Occipital lobe (tissue), 2 donors: Measurements from ENCODE around the gene GPM6B. TPM values are rescaled to one million over a fixed set of nuclear protein-coding genes. Genes with fewer than 3 reads are reported as not detected.

Experiments
- DNase-seq: peaks from one replicate; lab custom pipeline; 2025; lab: John Stamatoyannopoulos, UW
- total RNA-seq: library from RNA; depleted of rRNA; stranded (reverse); fragments of >200 nt; gene quantifications from one replicate; pipeline ENCODE4 v1.2.3, GENCODE V29; 2014

GPM6B gene
- total RNA-seq, 1 donor from 2014 or later, result 418 TPM

DNA sequence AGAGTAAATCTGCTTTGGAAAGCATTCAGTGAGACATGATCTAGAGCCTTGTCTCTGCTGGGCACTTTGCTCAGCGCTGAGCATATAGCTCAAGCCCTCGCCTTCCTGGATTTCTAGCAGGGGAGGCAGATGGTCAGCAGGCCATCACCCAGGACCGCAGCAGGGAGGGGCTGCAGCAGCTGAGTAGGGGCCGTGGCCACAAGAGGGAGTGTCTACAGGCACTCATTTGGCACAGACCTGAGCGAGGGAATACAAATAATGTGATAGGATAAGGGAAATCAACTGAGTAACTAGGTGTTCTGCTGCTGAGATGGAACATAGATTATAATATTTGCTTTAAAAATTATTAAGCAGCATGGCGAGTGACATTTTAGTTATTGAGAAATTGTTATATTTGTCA lies 52.1 kb downstream of the GPM6B start:
- no peak for DNase-seq

GRCh38 chrX:13764281-13764680 lies 52.6 kb downstream of the GPM6B start:
- DNase-seq, result no peak

DNA sequence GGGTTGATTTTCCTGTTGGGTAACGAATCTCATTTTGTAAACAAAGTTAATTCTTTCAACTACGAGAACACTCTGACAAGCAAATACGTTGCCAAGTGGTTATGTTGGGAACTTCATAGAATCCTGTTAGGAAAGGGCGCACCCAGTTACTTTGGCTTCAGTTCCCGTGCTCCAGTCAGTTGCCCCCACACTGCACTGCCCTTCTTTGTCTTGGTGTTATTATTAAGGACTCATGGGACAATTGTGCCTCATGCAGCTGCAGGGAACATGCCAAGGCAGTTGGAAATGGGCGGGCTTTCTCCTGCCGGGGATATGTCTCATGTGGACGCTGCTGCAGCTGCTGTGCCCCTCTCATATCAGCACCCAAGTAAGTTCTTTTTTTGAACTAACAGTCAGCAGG lies 53.4 kb downstream of the GPM6B start:
- DNase-seq, result peak; percentile 11

DNA sequence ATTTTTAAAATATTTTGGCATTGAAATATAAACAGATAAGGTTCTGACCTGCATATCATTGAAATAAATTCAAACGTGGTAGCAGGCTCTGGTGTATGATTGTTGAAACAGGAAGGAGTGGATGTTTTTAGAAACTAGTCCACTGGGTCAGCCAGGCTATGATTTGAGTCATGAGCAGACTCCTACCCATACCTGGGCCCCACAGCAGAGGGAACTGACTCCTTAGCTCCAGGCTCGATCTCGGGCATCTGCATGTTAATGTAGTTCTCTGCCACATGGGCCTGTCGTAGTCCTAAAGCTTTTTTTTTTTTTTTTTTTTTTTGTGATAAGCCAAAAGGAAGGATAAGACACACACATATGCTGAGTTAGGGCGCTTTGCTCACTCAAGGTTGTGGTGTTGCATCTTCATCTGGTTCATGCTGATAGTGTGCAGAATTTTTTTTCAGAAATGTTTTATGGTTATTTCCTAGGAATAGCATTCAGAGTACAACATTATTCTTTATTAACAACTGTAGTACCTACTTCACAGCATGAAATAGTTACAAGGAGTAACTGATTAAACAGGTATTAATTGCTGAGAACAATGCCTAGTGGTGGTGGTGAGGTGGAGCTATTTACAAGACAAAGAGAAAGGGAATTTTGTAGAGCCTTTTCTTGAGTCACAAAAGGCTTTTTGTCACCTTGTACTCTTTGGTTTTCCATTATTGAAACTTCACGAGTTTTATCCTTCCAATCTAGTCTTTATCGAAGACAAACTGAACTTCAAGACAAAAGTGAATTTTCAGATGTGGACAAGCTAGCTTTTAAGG lies 55.1 kb downstream of the GPM6B start:
- no peak for DNase-seq

DNA sequence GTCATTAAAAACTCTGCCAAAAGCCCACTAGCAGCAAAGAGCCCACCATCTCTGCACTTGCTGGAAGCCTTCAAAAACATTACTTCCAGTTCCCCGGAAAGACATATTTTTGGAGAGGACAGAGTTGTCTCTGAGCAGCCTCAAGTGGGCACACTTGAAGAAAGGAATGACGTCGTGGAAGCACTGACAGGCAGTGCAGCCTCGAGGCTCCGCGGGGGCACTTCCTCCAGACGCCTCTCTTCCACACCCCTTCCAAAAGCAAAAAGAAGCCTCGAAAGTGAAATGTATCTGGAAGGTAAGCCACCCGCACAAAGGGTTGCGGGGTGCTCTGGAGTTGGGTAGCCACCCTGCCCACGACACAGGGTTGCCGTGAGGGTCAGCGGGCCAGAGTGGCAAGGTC lies 56.5 kb downstream of the GPM6B start:
- no peak for DNase-seq

DNA sequence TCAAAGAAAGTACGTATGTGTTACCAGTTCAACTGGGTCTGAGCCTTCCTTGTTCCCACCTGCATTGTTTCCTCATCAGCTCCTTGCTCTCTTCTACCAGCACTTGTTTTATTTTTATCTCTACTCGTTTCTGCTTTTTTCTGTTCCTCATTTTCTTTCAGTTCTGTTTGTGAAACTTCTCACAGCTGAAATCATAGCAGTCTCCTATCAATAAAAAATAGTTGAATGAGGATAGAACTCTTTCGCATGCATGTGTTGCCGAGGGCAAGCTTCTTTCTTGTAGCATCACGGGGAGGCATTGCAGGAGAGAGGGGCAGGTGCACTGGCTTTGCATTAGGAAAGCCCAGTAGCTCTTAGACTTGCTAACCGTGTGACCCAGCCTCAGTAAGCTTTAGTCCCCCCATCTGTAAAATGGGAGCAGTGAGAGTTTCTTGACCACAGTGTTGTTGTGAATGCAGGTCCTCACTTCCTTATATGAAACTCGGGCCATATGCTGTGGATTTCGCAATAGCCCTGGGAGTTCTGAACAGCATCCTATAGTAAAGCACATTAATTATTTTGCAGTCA lies 57.7 kb downstream of the GPM6B start:
- no peak for DNase-seq

DNA sequence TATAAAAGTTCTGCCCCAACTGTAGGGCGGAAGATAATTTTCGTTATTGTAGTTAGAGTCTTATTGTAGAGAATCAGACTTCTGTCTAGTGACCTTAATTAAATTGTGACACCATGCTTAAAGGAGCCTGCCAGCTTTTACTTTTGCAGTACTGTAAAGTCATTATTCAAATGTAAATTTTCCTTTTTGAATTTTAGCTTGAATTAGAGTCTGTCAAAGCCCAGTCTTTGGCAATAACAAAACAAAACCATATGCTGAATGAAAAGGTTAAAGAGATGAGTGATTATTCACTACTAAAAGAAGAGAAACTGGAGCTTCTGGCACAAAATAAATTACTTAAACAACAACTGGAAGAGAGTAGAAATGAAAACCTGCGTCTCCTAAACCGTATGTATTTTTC lies 60.5 kb downstream of the GPM6B start:
- DNase-seq, result no peak

DNA sequence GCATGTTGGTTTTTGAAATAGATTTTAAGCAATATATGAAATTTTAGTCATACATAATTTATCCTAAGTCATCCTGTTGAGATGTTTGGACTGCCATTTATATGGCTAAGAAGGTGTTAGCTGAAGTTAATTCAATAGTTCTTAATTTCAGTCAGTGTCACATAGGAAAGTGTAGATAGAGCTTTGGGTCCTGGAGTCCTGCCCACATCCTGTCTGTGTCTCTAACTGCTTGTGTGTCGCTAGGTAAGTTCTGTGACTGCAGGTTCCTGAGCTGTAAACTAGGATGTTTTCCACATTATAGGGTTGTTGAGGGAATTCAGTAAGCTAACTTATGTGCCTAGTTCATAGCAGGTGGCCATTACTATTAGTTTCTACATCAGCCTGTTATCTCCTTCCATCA lies 61.6 kb downstream of the GPM6B start:
- DNase-seq, result no peak

DNA sequence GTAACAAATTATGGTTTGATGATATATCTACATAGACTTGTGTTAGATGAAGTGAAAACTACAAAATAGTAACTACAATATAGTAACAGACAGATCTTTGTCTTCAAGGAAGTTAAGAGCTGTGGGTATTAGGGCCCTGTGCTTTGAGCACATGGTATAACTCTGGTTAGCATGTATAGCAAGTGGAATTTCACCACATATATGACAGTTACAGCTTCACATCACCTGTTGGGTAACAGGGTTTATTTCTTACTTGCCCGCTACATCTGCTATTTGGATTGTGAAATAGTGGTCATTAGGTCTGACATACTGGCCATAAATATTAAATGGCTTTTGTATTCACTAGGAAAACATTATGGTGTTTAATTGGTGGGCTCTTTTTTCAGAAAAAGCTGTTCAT lies 62.1 kb downstream of the GPM6B start:
- no peak for DNase-seq

DNA sequence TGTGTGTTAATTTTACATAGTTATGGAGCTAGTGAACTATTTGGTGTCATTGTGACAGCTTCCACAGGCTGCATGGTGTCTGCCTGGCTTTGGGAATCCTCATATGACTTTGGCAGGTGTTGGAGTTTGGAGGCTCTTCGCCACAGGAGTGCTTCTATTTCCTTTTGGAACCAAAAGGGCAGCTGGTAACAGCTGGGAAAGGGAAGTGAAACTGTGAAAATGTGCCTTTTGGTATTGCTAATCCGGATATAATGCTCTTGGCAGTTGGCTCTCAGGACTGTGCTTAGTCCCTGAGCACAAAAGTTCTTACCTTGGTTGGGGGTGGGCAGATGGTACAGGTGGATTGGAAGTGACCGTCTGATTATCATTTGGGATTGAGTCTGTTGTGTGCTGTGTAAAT lies 64.2 kb downstream of the GPM6B start:
- DNase-seq, result no peak

DNA sequence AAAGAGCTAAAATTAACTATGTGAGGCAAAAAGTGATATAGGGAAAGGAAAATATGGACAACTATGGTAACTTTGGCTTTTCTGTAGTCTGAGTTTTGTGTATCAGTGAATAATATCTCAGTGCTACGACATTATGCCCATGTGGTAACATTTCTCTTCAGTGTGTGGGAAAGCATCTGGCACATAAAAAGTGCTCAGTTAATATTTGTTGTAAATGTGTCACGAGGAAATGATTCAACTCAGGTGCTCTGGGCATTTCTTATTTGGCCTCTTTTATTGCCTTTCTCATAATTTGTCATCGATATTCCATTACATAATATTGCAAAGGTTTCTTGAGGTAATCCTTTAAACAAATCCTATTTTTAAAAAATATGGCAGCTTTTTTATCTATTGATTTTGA lies 64.8 kb downstream of the GPM6B start:
- DNase-seq, result no peak

GRCh38 chrX:13750812-13751211 lies 66.1 kb downstream of the GPM6B start:
- no peak for DNase-seq

DNA sequence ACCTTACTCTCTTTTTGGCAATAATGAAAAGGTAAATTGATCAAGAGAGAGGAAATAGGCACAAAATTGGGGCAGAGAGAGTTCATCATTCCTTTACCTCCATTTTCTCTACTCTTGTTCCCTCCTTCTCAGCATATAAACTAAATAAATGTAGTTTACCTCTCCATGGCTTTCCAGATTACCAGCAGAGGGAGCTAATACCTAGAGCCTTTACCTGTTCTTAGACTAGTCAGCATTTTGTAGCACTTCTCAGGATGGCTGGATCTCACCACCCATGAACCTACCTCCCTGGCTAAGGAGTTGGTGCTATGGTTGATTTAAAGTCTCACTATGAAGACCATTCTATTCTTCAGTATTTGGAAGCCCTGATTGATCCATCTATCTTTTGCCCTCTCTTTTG lies 66.7 kb downstream of the GPM6B start:
- no peak for DNase-seq

- DNase-seq, result no peak
Measured at GRCh38 chrX:13748486-13748885, 68.4 kb downstream of the GPM6B start.

DNA sequence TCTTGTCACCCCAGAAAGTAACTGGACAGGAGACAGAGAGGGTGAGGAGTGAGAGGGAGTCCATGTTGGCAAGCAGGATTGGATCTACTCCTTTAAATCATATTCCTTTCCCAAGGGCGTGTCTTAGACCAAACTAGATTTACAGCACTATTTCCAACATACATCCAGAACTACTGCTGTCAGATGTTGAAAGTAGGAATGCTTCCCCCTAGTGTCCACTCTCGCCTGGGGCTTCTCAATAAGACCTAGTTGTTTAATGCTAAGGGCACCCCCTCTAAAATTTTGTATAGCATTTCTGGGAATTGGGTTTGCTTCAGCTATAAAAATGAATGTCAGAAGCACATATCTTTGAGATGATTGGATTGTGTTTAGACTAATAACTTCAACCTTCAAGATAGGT lies 69.1 kb downstream of the GPM6B start:
- no peak for DNase-seq

- DNase-seq, result no peak
Measured at GRCh38 chrX:13742397-13743176, 74.3 kb downstream of the GPM6B start.

DNA sequence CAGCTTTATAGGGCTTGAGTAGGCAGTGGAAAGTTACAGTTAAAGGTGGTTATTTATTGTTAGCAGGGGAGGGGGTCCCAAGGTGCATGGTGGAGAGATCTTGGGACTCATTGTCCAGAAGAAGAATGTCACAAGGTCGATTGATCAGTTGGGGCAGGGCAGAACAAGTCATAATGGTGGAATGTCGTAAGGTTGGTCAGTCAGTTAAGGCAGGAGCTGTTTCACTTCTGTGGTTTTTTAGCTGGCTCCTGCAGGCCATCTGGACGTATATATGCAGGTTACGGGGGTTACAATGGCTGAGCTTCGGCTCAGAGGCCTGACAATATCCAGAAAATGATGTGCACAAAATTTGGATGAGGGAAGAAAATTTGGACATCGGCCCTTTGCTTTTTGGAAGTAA lies 75.2 kb downstream of the GPM6B start:
- no peak for DNase-seq

DNA sequence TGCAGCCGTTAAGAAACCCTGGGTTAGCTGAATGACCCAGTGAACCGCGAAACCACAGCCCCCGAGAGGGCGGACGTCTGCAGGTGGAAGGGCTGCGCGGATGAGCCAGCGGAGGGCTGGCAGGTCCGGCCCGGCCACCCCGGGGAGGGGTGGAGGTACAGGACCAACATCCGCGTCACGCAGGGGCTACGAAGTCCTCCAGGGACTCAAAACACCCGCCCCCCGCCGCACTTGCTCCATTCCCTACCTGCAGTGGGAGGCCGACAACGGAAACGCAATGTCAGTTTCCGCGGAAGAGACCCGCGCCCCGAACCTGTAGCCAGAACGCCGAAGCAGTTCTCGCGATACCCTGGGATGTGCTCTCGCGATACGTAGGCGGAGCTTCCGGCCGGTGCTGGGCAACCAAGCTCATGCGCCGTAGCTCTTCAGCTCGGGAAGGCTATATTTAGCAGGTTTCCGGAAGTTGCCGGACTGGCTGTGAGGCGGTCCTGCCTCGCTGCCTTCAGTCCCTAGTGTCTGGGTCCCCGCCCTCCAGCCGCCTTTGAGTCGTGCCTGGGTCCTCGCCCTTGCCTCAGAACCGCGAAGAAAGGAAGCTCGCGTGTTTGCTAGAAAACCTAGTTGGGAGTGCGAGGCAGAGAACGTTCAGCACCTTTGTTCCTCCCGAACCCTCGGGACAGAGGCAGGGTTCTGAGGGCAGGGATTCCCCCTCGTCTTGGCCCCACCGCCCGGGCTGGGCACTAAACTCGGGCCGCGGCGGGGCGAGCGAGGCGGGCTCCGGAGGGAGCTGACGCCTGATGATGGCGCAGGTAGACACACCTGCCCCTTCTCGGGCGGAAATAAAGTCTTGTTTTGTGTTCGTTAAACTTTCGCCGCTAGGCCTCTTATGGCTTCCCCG lies 82.4 kb downstream of the GPM6B start, which contains the start of the genes OFD1 and TRAPPC2:
OFD1 (plus strand) TSS at position 471 of the 895 bp plus-strand sequence; CDS start at position 795, 324 bp downstream.
TRAPPC2 (minus strand) TSS at position 343 of the 895 bp plus-strand sequence. CDS start 14,657 bp downstream, outside the sequence.
- DNase-seq, result peak; percentile 86

GRCh38 chrX:13733506-13733905 lies 83.4 kb downstream of the GPM6B start:
- no peak for DNase-seq

- DNase-seq, result no peak
Measured at GRCh38 chrX:13732246-13733067, 84.4 kb downstream of the GPM6B start.
